Osteoblast (primary cell): ENCODE data around the gene LPAR1. TPM values are rescaled to one million over a fixed set of nuclear protein-coding genes. Genes with fewer than 3 reads are reported as not detected.

Experiments
- DNase-seq: peaks from one replicate; pipeline ENCODE4 v3.0.0; 2011; ENCODE audit warnings: low spot score, mixed read lengths; ENCODE audit not compliant: insufficient read length; ENCODE audit errors: missing footprints
- H2AFZ ChIP-seq: 2 replicates; pipeline ENCODE4 v1.6.0; 2011; ENCODE audit warnings: mild to moderate bottlenecking, low read length
- H3K27ac ChIP-seq: 2 replicates; pipeline ENCODE4 v1.5.1; 2011; ENCODE audit warnings: mild to moderate bottlenecking, low read depth, low read length, moderate library complexity
- H3K27me3 ChIP-seq: 2 replicates; pipeline ENCODE4 v1.6.0; 2012; ENCODE audit warnings: mild to moderate bottlenecking, control low read depth, inconsistent platforms, low read length, moderate library complexity; ENCODE audit not compliant: insufficient read depth
- H3K36me3 ChIP-seq: 2 replicates; pipeline ENCODE4 v1.5.1; 2011; ENCODE audit warnings: mild to moderate bottlenecking, low read length, control low read depth, moderate library complexity; ENCODE audit not compliant: insufficient read depth
- H3K4me1 ChIP-seq: 2 replicates; pipeline ENCODE4 v1.5.1; 2011; ENCODE audit warnings: mild to moderate bottlenecking, low read length, control low read depth, moderate library complexity; ENCODE audit not compliant: insufficient read depth
- H3K4me2 ChIP-seq: 2 replicates; pipeline ENCODE4 v1.6.0; 2011; ENCODE audit warnings: mild to moderate bottlenecking, low read length; ENCODE audit not compliant: insufficient read depth
- H3K4me3 ChIP-seq: fragments of 200-600 bp; sonication (generic); 3 replicates; pipeline ENCODE4 v1.5.1; 2012; ENCODE audit warnings: mild to moderate bottlenecking, low read length, inconsistent platforms; ENCODE audit not compliant: insufficient read depth
- H3K79me2 ChIP-seq: 2 replicates; pipeline ENCODE4 v1.6.0; 2012; ENCODE audit warnings: mild to moderate bottlenecking, low read length, control low read depth, inconsistent platforms; ENCODE audit not compliant: insufficient read depth
- H3K9me3 ChIP-seq: 2 replicates; pipeline ENCODE4 v1.5.1; 2011; ENCODE audit warnings: low read depth, low read length, control low read depth
- H4K20me1 ChIP-seq: 2 replicates; pipeline ENCODE4 v1.6.0; 2012; ENCODE audit warnings: mild to moderate bottlenecking, low read length, control low read depth; ENCODE audit not compliant: insufficient read depth
- CTCF ChIP-seq: IDR thresholded peaks from 2 replicates; pipeline ENCODE4 v1.5.1; 2011; ENCODE audit warnings: mild to moderate bottlenecking, low read depth, low read length, moderate library complexity; ENCODE audit errors: extremely low read depth
- total RNA-seq: library from RNA; depleted of rRNA; stranded (reverse); fragments of >200 nt; gene quantifications from 2 replicates; pipeline ENCODE4 v1.2.3, GENCODE V29; 2012

The LPAR1 gene
- total RNA-seq, 1 donor = 151 TPM

- DNase-seq = peak; percentile 3
- no peaks in the 10 kb centered on the region for H3K27me3 ChIP-seq
- no peaks in the 10 kb centered on the region for H4K20me1 ChIP-seq
- peaks cover 40% of the 10 kb centered on the region for H3K4me1 ChIP-seq
- H3K36me3 ChIP-seq = no peaks in the 10 kb centered on the region
- H3K79me2 ChIP-seq = peaks cover 83% of the 10 kb centered on the region
- H3K4me2 ChIP-seq = no peak overlapping the region
- no peaks in the 10 kb centered on the region for H3K9me3 ChIP-seq
- H3K27ac ChIP-seq = no peak overlapping the region
- no peak overlapping the region for H3K4me3 ChIP-seq
- H2AFZ ChIP-seq = no peak overlapping the region
- no peak for TF ChIP-seq CTCF
Observed at GRCh38 chr9:110923601-110924000, 114.7 kb downstream of the LPAR1 start.

DNA sequence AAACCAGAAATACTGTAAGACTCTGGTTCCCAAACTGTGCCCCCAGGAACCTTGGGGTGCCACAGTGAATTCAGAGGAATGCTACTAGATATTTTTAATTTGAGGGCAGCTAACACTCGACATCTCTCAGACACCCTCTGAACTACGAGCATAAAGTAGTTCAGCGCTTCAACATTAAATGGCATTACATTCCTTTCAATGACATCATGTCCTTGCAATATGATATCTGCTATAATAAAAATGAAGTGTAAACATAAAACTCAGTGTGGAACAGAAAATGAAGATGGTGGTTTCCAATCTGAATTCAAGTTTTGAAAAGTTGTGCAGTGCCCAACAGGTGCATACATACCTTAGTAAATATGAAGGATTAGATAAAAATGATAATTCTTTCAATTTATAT, 116.1 kb downstream of the LPAR1 start:
- peaks cover 83% of the 10 kb centered on the region for H3K79me2 ChIP-seq
- H3K36me3 ChIP-seq = no peaks in the 10 kb centered on the region
- peak overlapping the region; percentile 62 for H3K4me2 ChIP-seq
- H2AFZ ChIP-seq = no peak overlapping the region
- no peak for DNase-seq
- H3K4me3 ChIP-seq = peak overlapping the region; percentile 16
- no peak for TF ChIP-seq CTCF
- peak overlapping the region; percentile 78 for H3K27ac ChIP-seq
- no peaks in the 10 kb centered on the region for H3K27me3 ChIP-seq
- no peaks in the 10 kb centered on the region for H4K20me1 ChIP-seq
- no peaks in the 10 kb centered on the region for H3K9me3 ChIP-seq
- peaks cover 49% of the 10 kb centered on the region for H3K4me1 ChIP-seq

DNA sequence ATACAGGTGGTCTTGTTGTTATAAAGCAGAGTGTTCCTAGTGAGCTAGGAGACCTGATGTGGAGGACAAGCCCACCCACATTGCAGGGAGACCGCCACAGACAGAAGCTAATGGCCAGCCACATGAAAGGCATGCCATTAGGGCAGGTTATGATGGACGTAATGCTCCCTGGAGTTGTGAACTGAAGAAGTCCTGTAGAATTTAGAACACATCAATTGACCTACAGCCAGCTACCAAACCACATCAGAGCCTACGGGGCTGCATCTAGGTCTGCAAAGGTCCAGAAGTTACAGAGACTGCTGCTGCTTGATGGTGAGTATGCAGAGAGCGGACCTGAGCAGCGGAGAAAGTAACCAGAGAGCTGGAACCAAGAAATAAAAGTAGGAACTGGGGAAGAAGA, 116.6 kb downstream of the LPAR1 start:
- no peaks in the 10 kb centered on the region for H3K36me3 ChIP-seq
- H3K4me3 ChIP-seq = peak overlapping the region; percentile 16
- H2AFZ ChIP-seq = no peak overlapping the region
- DNase-seq = no peak
- H4K20me1 ChIP-seq = no peaks in the 10 kb centered on the region
- peak overlapping the region; percentile 62 for H3K4me2 ChIP-seq
- peaks cover 82% of the 10 kb centered on the region for H3K79me2 ChIP-seq
- no peak for TF ChIP-seq CTCF
- peak overlapping the region; percentile 78 for H3K27ac ChIP-seq
- peaks cover 49% of the 10 kb centered on the region for H3K4me1 ChIP-seq
- no peaks in the 10 kb centered on the region for H3K9me3 ChIP-seq
- H3K27me3 ChIP-seq = no peaks in the 10 kb centered on the region

DNA sequence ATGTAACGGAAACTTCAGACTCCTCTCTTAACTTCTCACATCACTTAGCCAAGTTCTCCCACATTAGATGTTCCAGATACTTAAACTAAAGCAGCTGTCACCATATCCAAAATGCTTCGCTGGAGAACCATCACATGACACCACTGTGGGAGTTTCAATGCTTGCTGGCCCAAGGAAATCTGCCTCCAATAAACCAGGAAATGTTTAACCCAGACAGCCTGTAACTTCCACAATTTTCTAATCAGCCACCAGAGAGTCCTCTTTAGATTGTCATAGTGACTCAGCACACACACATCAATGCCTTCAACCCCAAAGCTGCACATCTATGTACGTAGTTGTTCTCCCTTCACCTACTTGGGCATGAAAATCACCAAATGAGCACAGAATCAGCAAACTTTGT, 118.7 kb downstream of the LPAR1 start:
- no peaks in the 10 kb centered on the region for H4K20me1 ChIP-seq
- peak overlapping the region; percentile 30 for H3K4me2 ChIP-seq
- no peaks in the 10 kb centered on the region for H3K9me3 ChIP-seq
- H3K36me3 ChIP-seq = no peaks in the 10 kb centered on the region
- peak overlapping the region; percentile 7 for H2AFZ ChIP-seq
- H3K4me1 ChIP-seq = peaks cover 49% of the 10 kb centered on the region
- TF ChIP-seq CTCF = no peak
- H3K27me3 ChIP-seq = no peaks in the 10 kb centered on the region
- H3K79me2 ChIP-seq = peaks cover 84% of the 10 kb centered on the region
- peak; percentile 63 for DNase-seq
- no peak overlapping the region for H3K4me3 ChIP-seq
- peak overlapping the region; percentile 78 for H3K27ac ChIP-seq
